ENCODE results near the gene MARK4.

The MARK4 gene

GRCh38 chr19:45354241-45354842 lies 103.3 kb downstream of the MARK4 start:
- DNase-seq = no peak

All from amygdala (tissue), 56 donors.